Pancreas (tissue), 10 donors: ENCODE results near the gene RPS26. TPM values are rescaled to one million over a fixed set of nuclear protein-coding genes. Genes with fewer than 3 reads are reported as not detected.

Source experiments
- ATAC-seq, 4 donors: fragments of 200-7000 bp; cut with Tn5 transposase; one replicate each; pipeline versions ENCODE4 v1.8.0 to v1.9.1; 2020; ENCODE audit warnings: mild to moderate bottlenecking in 4 of 4, moderate library complexity in 4 of 4
- DNase-seq, 6 donors: peaks; one replicate each; pipeline ENCODE4 v3.0.0-alpha.2; 2020
- FAIRE-seq: peaks from 2 replicates; lab custom pipeline; 2012; peaks lifted over from hg19 to GRCh38; lab: Jason Lieb, UNC
- H3K27ac ChIP-seq, 4 donors: fragments of 200-600 bp; sonication (generic); 1 replicate in 3 of 4; 2 replicates in 1 of 4; pipeline versions ENCODE4 v1.5.0 to v1.8.0; 2020
- H3K27me3 ChIP-seq, 4 donors: fragments of 200-600 bp; one replicate each; pipeline ENCODE4 v1.8.0; 2021
- H3K36me3 ChIP-seq, 3 donors: fragments of 200-600 bp; sonication (generic) in 1 of 3; one replicate each; pipeline versions ENCODE4 v1.5.0 to v1.8.0; 2020 to 2021
- H3K4me1 ChIP-seq, 3 donors: fragments of 200-600 bp; one replicate each; pipeline ENCODE4 v1.8.0; 2021
- H3K4me3 ChIP-seq, 4 donors: fragments of 200-600 bp; sonication (generic) in 2 of 4; one replicate each; pipeline versions ENCODE4 v1.5.0 to v1.8.0; 2020 to 2021
- H3K9me3 ChIP-seq, 4 donors: fragments of 200-600 bp; one replicate each; pipeline ENCODE4 v1.8.0; 2021
- CTCF ChIP-seq, 4 donors: fragments of 200-600 bp; sonication (generic) in 3 of 4; IDR thresholded peaks; one replicate each; pipeline versions ENCODE4 v1.5.0 to v1.8.0; 2021; ENCODE audit warnings: antibody characterized with exemption in 4 of 4
- WGBS, 2 donors: extraction: QIAGEN DNeasy Blood & Tissue Kit; methylation state at CpG; one replicate each; pipeline ENCODE4 v1.1.7; 2013; 5-methylcytosine and 5-hydroxymethylcytosine counted together
- intact Hi-C, 3 donors: fragments of 100-400 bp; cut with DNase I; formaldehyde crosslinking; loops; one replicate each; pipeline versions ENCODE4 v1.11.1 to v1.14.2; 2022
- polyA plus RNA-seq, 2 donors: library from polyadenylated mRNA; stranded (reverse); fragments of 200-250 nt; gene quantifications; one replicate each; pipeline ENCODE4 v1.2.3, GENCODE V29; 2013
- total RNA-seq, 6 donors: library from RNA; stranded (reverse); fragmentation: NEBNext Ultra II Directional in 4 of 6; extraction: Animal tissue kit (Norgen Biotek cat#: 25700) in 4 of 6; gene quantifications; one replicate each; pipeline versions ENCODE4 v1.2.1 to v1.2.4, GENCODE V29; 2021 to 2023
- donor health status: healthy with polysubstance abuse.
- donor health status: DM: no; HTN: no; CAD: no; lungs with moderate emphysema.
- donor health status: DM: no; HTN: no; CAD: no.
- donor health status: control.
- donor health status: control.
- donor health status: Bipolar disorder and iron deficiency.
- donor health status: DM: yes; HTN: yes; CAD: no.
- donor health status: DM: no; HTN: no; CAD: no.
- donor health status: DM: no; HTN: no; CAD: no.
- donor health status: DM: yes; HTN: yes; CAD: no.

RPS26 gene
- total and polyA plus RNA-seq, 8 donors = 13.8 to 593 (median 32.2) TPM

DNA sequence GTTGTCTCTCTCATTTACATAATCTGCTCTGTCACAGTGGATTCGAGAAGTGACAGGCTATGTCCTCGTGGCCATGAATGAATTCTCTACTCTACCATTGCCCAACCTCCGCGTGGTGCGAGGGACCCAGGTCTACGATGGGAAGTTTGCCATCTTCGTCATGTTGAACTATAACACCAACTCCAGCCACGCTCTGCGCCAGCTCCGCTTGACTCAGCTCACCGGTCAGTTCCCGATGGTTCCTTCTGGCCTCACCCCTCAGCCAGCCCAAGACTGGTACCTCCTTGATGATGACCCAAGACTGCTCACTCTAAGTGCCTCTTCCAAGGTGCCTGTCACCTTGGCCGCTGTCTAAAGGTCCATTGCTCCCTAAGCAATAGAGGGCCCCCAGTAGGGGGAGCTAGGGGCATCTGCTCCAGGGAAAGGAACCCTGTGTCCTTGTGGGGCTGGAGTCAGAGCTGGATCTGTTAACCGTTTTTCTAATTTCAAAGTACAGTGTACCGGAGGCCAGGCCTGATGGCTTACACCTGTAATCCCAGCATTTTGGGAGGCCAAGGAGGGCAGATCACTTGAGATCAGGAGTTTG is 43.3 kb downstream of the RPS26 start:
- no peaks in the 10 kb centered on the region for H3K9me3 ChIP-seq
- no peak for TF ChIP-seq CTCF (IDR thresholded peaks at IDR 0.05)
- peak in 2 of 6 donors; percentile 29 to 44 for DNase-seq
- ATAC-seq = no peak
- intact Hi-C loops = no loop called here
- H3K4me3 ChIP-seq = no peak overlapping the region
- H3K36me3 ChIP-seq = peaks cover 0 to 37% (median 0%) of the 10 kb centered on the region in 3 donors
- peak overlapping the region in 1 of 4 donors; percentile 20 for H3K27ac ChIP-seq
- H3K27me3 ChIP-seq = no peaks in the 10 kb centered on the region
- H3K4me1 ChIP-seq = peaks cover 20 to 31% (median 30%) of the 10 kb centered on the region in 3 donors
- FAIRE-seq = no peak
- 66 to 78% methylated on average over 15 of the region's 15 CpGs for WGBS, 2 donors

DNA sequence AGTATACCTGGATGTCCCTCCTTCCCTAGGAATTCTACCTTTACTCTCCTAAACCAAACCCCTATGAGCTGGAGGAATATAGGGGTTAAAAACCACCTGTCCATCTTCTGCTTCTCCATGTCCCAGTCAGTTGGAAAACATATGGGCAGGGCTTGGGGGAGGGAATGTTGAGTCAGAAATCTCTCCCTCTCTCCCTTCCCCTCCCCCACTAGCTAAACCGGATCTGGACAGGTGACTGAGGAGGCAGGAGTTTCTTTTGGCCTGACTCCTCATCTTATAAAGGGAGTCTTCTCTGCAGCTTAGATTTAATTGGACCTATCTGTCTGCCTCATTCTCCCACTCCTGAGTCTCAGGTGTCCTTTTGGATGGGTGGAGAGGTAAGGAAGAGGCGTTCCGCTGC is 44.4 kb downstream of the RPS26 start:
- Histone ChIP-seq H3K27ac (peak overlapping the region in 2 of 4 donors; percentile 10 to 36), H3K4me1 (peaks cover 20 to 31% (median 30%) of the 10 kb centered on the region in 3 donors), H3K4me3 (no peak overlapping the region), H3K9me3 (no peaks in the 10 kb centered on the region), H3K27me3 (no peaks in the 10 kb centered on the region), H3K36me3 (peaks cover 0 to 38% (median 0%) of the 10 kb centered on the region in 3 donors)
- WGBS, 2 donors = 56 to 57% methylated on average over 3 of the region's 3 CpGs
- intact Hi-C loops = no loop called here
- peak in 4 of 6 donors; percentile 51 to 79 (median 71) for DNase-seq
- ATAC-seq = peak; percentile 14 to 38 (median 29)
- FAIRE-seq = no peak
- no peak for TF ChIP-seq CTCF (IDR thresholded peaks at IDR 0.05)

GRCh38 chr12:56086608-56087007 is 44.9 kb downstream of the RPS26 start:
- Histone ChIP-seq H3K36me3 (peaks cover 0 to 38% (median 0%) of the 10 kb centered on the region in 3 donors), H3K4me3 (no peak overlapping the region), H3K9me3 (no peaks in the 10 kb centered on the region), H3K4me1 (peaks cover 20 to 31% (median 30%) of the 10 kb centered on the region in 3 donors), H3K27ac (peak overlapping the region in 2 of 4 donors; percentile 10 to 36), H3K27me3 (no peaks in the 10 kb centered on the region)
- intact Hi-C loops = no loop called here
- DNase-seq (no peak), FAIRE-seq (no peak), ATAC-seq (no peak)
- TF ChIP-seq CTCF (IDR thresholded peaks at IDR 0.05) = no peak
- WGBS, 2 donors = 65 to 67% methylated on average over 6 of the region's 6 CpGs

GRCh38 chr12:56087220-56087619 is 45.5 kb downstream of the RPS26 start:
- H3K36me3 ChIP-seq = peaks cover 0 to 38% (median 0%) of the 10 kb centered on the region in 3 donors
- peak; percentile 91 to 95 (median 94) for ATAC-seq
- H3K4me1 ChIP-seq = peaks cover 20 to 31% (median 30%) of the 10 kb centered on the region in 3 donors
- no peak for TF ChIP-seq CTCF (IDR thresholded peaks at IDR 0.05)
- 17 to 32% methylated on average over 6 of the region's 6 CpGs for WGBS, 2 donors
- no peak overlapping the region for H3K4me3 ChIP-seq
- peak overlapping the region in 2 of 4 donors; percentile 55 to 63 for H3K27ac ChIP-seq
- DNase-seq = peak; percentile 87 to 96 (median 94)
- no peak for FAIRE-seq
- no peaks in the 10 kb centered on the region for H3K9me3 ChIP-seq
- no peaks in the 10 kb centered on the region for H3K27me3 ChIP-seq
- intact Hi-C loops = no loop called here

Other genes with a start within 250 kb of the RPS26 start
- gene SARNP, start 224.2 kb upstream of the RPS26 start, total RNA-seq = 10 to 100 TPM; 12.3 to 22.6 (median 16.0) TPM
- 10 to 100 TPM; 34.1 to 47.9 TPM for gene SARNP, start 224.2 kb upstream of the RPS26 start, polyA plus RNA-seq
- gene ORMDL2, start 223.9 kb upstream of the RPS26 start, total RNA-seq = 10 to 100 TPM in 5 of 6 donors, 1 to 10 TPM in 1; 8.6 to 28.8 (median 16.8) TPM
- 10 to 100 TPM; 21.2 to 33.3 TPM for gene ORMDL2, start 223.9 kb upstream of the RPS26 start, polyA plus RNA-seq
- 10 to 100 TPM in 5 of 6 donors, 1 to 10 TPM in 1; 8.7 to 20.2 (median 12.5) TPM for gene DNAJC14, start 212.3 kb upstream of the RPS26 start, total RNA-seq
- 10 to 100 TPM in 1 of 2 donors, 1 to 10 TPM in 1; 7.8 to 13.8 TPM for gene DNAJC14, start 212.3 kb upstream of the RPS26 start, polyA plus RNA-seq
- gene MMP19, start 199.0 kb upstream of the RPS26 start, total RNA-seq = 1 to 10 TPM in 4 of 6 donors, under 1 TPM in 2; 0.63 to 6.8 (median 1.8) TPM
- gene MMP19, start 199.0 kb upstream of the RPS26 start, polyA plus RNA-seq = 1 to 10 TPM; 4.3 to 7.5 TPM
- 10 to 100 TPM; 10.8 to 14.9 (median 13.0) TPM for gene PYM1, start 114.0 kb upstream of the RPS26 start, total RNA-seq
- gene PYM1, start 114.0 kb upstream of the RPS26 start, polyA plus RNA-seq = 10 to 100 TPM; 24.4 to 32.9 TPM
- gene DGKA, start 110.8 kb upstream of the RPS26 start, total RNA-seq = 10 to 100 TPM; 15.5 to 34.9 (median 22.8) TPM
- 10 to 100 TPM; 40.2 to 53.9 TPM for gene DGKA, start 110.8 kb upstream of the RPS26 start, polyA plus RNA-seq
- 1 to 10 TPM; 1.2 to 2.4 (median 2.1) TPM for gene PMEL, start 75.9 kb upstream of the RPS26 start, total RNA-seq
- 1 to 10 TPM; 2.6 to 3.5 TPM for gene PMEL, start 75.9 kb upstream of the RPS26 start, polyA plus RNA-seq
- gene CDK2, start 75.1 kb upstream of the RPS26 start, total RNA-seq = 10 to 100 TPM in 2 of 6 donors, 1 to 10 TPM in 4; 6.6 to 13.3 (median 9.7) TPM
- gene CDK2, start 75.1 kb upstream of the RPS26 start, polyA plus RNA-seq = 10 to 100 TPM in 1 of 2 donors, 1 to 10 TPM in 1; 5.7 to 19.8 TPM
- 10 to 100 TPM; 25.8 to 76.8 (median 37.6) TPM for gene RAB5B, start 67.8 kb upstream of the RPS26 start, total RNA-seq
- 10 to 100 TPM; 19.8 to 37.1 TPM for gene RAB5B, start 67.8 kb upstream of the RPS26 start, polyA plus RNA-seq
- 10 to 100 TPM in 3 of 6 donors, 1 to 10 TPM in 3; 6.0 to 17.4 (median 9.2) TPM for gene SUOX, start 44.6 kb upstream of the RPS26 start, total RNA-seq
- 10 to 100 TPM; 15.4 to 20.4 TPM for gene SUOX, start 44.6 kb upstream of the RPS26 start, polyA plus RNA-seq
- gene IKZF4, start 20.9 kb upstream of the RPS26 start, total RNA-seq = 1 to 10 TPM; 2.4 to 5.0 (median 3.1) TPM
- 1 to 10 TPM; 1.8 to 3.7 TPM for gene IKZF4, start 20.9 kb upstream of the RPS26 start, polyA plus RNA-seq
- gene ERBB3, start 38.2 kb downstream of the RPS26 start, total RNA-seq = 100 to 1,000 TPM in 1 of 6 donors, 10 to 100 TPM in 5; 29.5 to 106 (median 50.7) TPM
- 10 to 100 TPM; 35.1 to 50.1 TPM for gene ERBB3, start 38.2 kb downstream of the RPS26 start, polyA plus RNA-seq
- gene PA2G4, start 62.6 kb downstream of the RPS26 start, total RNA-seq = 10 to 100 TPM; 30.1 to 59.8 (median 42.7) TPM
- 10 to 100 TPM; 38.2 to 43.5 TPM for gene PA2G4, start 62.6 kb downstream of the RPS26 start, polyA plus RNA-seq
- gene RPL41, start 74.7 kb downstream of the RPS26 start, total RNA-seq = 1,000 to 10,000 TPM; 2,275 to 3,960 (median 2,741) TPM
- gene RPL41, start 74.7 kb downstream of the RPS26 start, polyA plus RNA-seq = 1,000 to 10,000 TPM; 1,821 to 3,381 TPM
- gene ZC3H10, start 76.3 kb downstream of the RPS26 start, total RNA-seq = 1 to 10 TPM; 2.6 to 4.1 (median 3.2) TPM
- 1 to 10 TPM; 1.9 to 3.0 TPM for gene ZC3H10, start 76.3 kb downstream of the RPS26 start, polyA plus RNA-seq
- 10 to 100 TPM; 42.8 to 55.1 (median 46.5) TPM for gene ESYT1, start 86.3 kb downstream of the RPS26 start, total RNA-seq
- gene ESYT1, start 86.3 kb downstream of the RPS26 start, polyA plus RNA-seq = 10 to 100 TPM; 22.5 to 40.2 TPM
- gene MYL6B, start 110.7 kb downstream of the RPS26 start, total RNA-seq = 10 to 100 TPM in 5 of 6 donors, 1 to 10 TPM in 1; 6.7 to 18.2 (median 14.7) TPM
- 10 to 100 TPM; 39.3 to 65.9 TPM for gene MYL6B, start 110.7 kb downstream of the RPS26 start, polyA plus RNA-seq
- gene MYL6, start 116.4 kb downstream of the RPS26 start, total RNA-seq = 100 to 1,000 TPM; 270 to 669 (median 431) TPM
- 1,000 to 10,000 TPM in 1 of 2 donors, 100 to 1,000 TPM in 1; 887 to 1,217 TPM for gene MYL6, start 116.4 kb downstream of the RPS26 start, polyA plus RNA-seq
- 10 to 100 TPM; 26.3 to 64.5 (median 38.2) TPM for gene SMARCC2, start 147.6 kb downstream of the RPS26 start, total RNA-seq
- 10 to 100 TPM; 33.1 to 42.2 TPM for gene SMARCC2, start 147.6 kb downstream of the RPS26 start, polyA plus RNA-seq
- gene RNF41, start 180.0 kb downstream of the RPS26 start, total RNA-seq = 10 to 100 TPM; 11.6 to 21.9 (median 16.7) TPM
- 10 to 100 TPM in 1 of 2 donors, 1 to 10 TPM in 1; 6.8 to 16.2 TPM for gene RNF41, start 180.0 kb downstream of the RPS26 start, polyA plus RNA-seq
- gene NABP2, start 182.4 kb downstream of the RPS26 start, total RNA-seq = 10 to 100 TPM; 14.3 to 23.6 (median 18.3) TPM
- gene NABP2, start 182.4 kb downstream of the RPS26 start, polyA plus RNA-seq = 10 to 100 TPM; 14.1 to 17.9 TPM
- 100 to 1,000 TPM; 108 to 289 (median 226) TPM for gene SLC39A5, start 188.1 kb downstream of the RPS26 start, total RNA-seq
- 100 to 1,000 TPM; 307 to 615 TPM for gene SLC39A5, start 188.1 kb downstream of the RPS26 start, polyA plus RNA-seq
- 10 to 100 TPM; 12.1 to 25.1 (median 17.9) TPM for gene ANKRD52, start 216.5 kb downstream of the RPS26 start, total RNA-seq
- gene ANKRD52, start 216.5 kb downstream of the RPS26 start, polyA plus RNA-seq = 10 to 100 TPM in 1 of 2 donors, 1 to 10 TPM in 1; 8.0 to 12.2 TPM
- 10 to 100 TPM in 4 of 6 donors, 1 to 10 TPM in 2; 8.0 to 12.9 (median 11.1) TPM for gene COQ10A, start 225.0 kb downstream of the RPS26 start, total RNA-seq
- 10 to 100 TPM; 23.8 to 36.4 TPM for gene COQ10A, start 225.0 kb downstream of the RPS26 start, polyA plus RNA-seq